IPS-15b (cell line): Measurements from ENCODE around the gene SERPINH1.

ENCODE experiments used
- H3K27me3 ChIP-seq: one replicate; pipeline ENCODE4 v1.6.1; 2013; ENCODE audit warnings: low read length; ENCODE audit not compliant: control insufficient read depth, insufficient read depth
- H3K36me3 ChIP-seq: one replicate; pipeline ENCODE4 v1.6.1; 2013; ENCODE audit warnings: low read length; ENCODE audit not compliant: control insufficient read depth, insufficient read depth
- H3K4me1 ChIP-seq: one replicate; pipeline ENCODE4 v1.6.1; 2013; ENCODE audit warnings: mild to moderate bottlenecking, low read length; ENCODE audit not compliant: control insufficient read depth, insufficient read depth
- H3K4me3 ChIP-seq: one replicate; pipeline ENCODE4 v1.5.1; 2013; ENCODE audit warnings: low read depth, low read length
- H3K9ac ChIP-seq: one replicate; pipeline ENCODE4 v1.6.1; 2013; ENCODE audit warnings: low read depth, mild to moderate bottlenecking, low read length
- H3K9me3 ChIP-seq: one replicate; pipeline ENCODE4 v1.6.1; 2013; ENCODE audit warnings: mild to moderate bottlenecking, low read length; ENCODE audit not compliant: control insufficient read depth, insufficient read depth

Gene SERPINH1

GRCh38 chr11:75562048-75562835, at the start of gene SERPINH1:
SERPINH1 (plus strand) TSS chr11:75562253; CDS start chr11:75566350, 4,097 bp downstream.
- Histone ChIP-seq H3K9ac (peak within 1 kb of the TSS; percentile 96), H3K4me3 (peak within 1 kb of the TSS; percentile 91), H3K36me3 (peaks cover 19% of the 10 kb centered on the region), H3K4me1 (peaks cover 23% of the 10 kb centered on the region), H3K27me3 (no peaks in the 10 kb centered on the region), H3K9me3 (no peaks in the 10 kb centered on the region)

- H3K4me1 ChIP-seq: no peaks in the 10 kb centered on the region
- H3K27me3 ChIP-seq: no peaks in the 10 kb centered on the region
- H3K4me3 ChIP-seq: no peak overlapping the region
- no peak overlapping the region for H3K9ac ChIP-seq
- H3K9me3 ChIP-seq: no peaks in the 10 kb centered on the region
- H3K36me3 ChIP-seq: no peaks in the 10 kb centered on the region
Measured at GRCh38 chr11:75513250-75513649, 48.8 kb upstream of the SERPINH1 start.

- Histone ChIP-seq H3K4me3 (no peak overlapping the region), H3K36me3 (no peaks in the 10 kb centered on the region), H3K9ac (no peak overlapping the region), H3K9me3 (no peaks in the 10 kb centered on the region), H3K27me3 (no peaks in the 10 kb centered on the region), H3K4me1 (no peaks in the 10 kb centered on the region)
Measured at GRCh38 chr11:75514596-75514995, 47.5 kb upstream of the SERPINH1 start.

GRCh38 chr11:75516140-75516539, 45.9 kb upstream of the SERPINH1 start:
- H3K4me1 ChIP-seq: no peaks in the 10 kb centered on the region
- no peak overlapping the region for H3K4me3 ChIP-seq
- no peaks in the 10 kb centered on the region for H3K27me3 ChIP-seq
- no peak overlapping the region for H3K9ac ChIP-seq
- H3K9me3 ChIP-seq: no peaks in the 10 kb centered on the region
- H3K36me3 ChIP-seq: no peaks in the 10 kb centered on the region

- Histone ChIP-seq H3K9me3 (no peaks in the 10 kb centered on the region), H3K4me3 (no peak overlapping the region), H3K9ac (no peak overlapping the region), H3K4me1 (no peaks in the 10 kb centered on the region), H3K27me3 (no peaks in the 10 kb centered on the region), H3K36me3 (no peaks in the 10 kb centered on the region)
Measured at GRCh38 chr11:75516886-75517285, 45.2 kb upstream of the SERPINH1 start.

DNA sequence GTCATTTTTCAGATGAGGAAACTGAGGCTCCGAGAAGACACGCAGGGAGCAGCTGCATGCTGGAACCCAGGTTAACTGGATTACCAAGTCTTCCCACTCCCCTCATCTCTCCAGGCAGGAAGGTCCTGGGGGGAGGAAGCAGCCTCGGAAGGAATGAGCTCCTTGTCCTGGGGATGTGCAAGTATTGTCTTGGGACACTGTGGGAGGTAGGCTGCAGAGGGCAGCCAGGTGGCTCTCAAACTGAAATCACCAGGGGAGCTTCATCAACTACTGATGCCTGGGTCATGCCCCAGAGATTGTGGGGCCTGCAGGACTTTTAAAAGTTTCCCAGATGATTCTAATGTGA, 43.9 kb upstream of the SERPINH1 start:
- Histone ChIP-seq H3K9ac (no peak overlapping the region), H3K9me3 (no peaks in the 10 kb centered on the region), H3K27me3 (peaks cover 4% of the 10 kb centered on the region), H3K4me3 (no peak overlapping the region), H3K36me3 (no peaks in the 10 kb centered on the region), H3K4me1 (no peaks in the 10 kb centered on the region)

- H3K9me3 ChIP-seq: no peaks in the 10 kb centered on the region
- peaks cover 12% of the 10 kb centered on the region for H3K27me3 ChIP-seq
- no peaks in the 10 kb centered on the region for H3K36me3 ChIP-seq
- no peaks in the 10 kb centered on the region for H3K4me1 ChIP-seq
- no peak overlapping the region for H3K4me3 ChIP-seq
- no peak overlapping the region for H3K9ac ChIP-seq
Measured at GRCh38 chr11:75518771-75519653, 43.0 kb upstream of the SERPINH1 start.

DNA sequence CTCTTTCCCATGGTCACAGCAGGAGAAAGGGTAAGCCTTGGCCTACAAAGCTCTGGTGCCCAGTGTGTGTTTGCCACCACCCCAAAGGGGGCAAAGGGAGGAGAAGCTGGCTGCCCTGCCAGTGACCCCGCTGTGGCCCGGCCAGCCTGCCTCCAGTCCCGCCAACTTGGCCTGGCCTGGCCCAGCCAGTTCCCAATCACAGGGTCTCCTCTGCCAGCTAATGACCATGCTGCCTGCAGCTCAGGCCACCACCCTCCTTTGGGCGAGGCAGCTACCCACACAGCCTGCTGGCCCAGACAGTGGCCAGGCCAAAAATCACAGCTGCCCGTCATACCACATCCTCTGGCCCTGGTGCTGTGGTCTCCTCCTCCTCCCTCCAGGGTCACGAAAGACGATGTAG, 41.4 kb upstream of the SERPINH1 start:
- Histone ChIP-seq H3K4me3 (no peak overlapping the region), H3K4me1 (no peaks in the 10 kb centered on the region), H3K27me3 (peaks cover 20% of the 10 kb centered on the region), H3K9ac (no peak overlapping the region), H3K9me3 (no peaks in the 10 kb centered on the region), H3K36me3 (no peaks in the 10 kb centered on the region)

GRCh38 chr11:75522286-75523044, 39.6 kb upstream of the SERPINH1 start:
- H3K36me3 ChIP-seq: no peaks in the 10 kb centered on the region
- no peak overlapping the region for H3K9ac ChIP-seq
- H3K4me3 ChIP-seq: no peak overlapping the region
- peaks cover 20% of the 10 kb centered on the region for H3K27me3 ChIP-seq
- H3K9me3 ChIP-seq: no peaks in the 10 kb centered on the region
- no peaks in the 10 kb centered on the region for H3K4me1 ChIP-seq

DNA sequence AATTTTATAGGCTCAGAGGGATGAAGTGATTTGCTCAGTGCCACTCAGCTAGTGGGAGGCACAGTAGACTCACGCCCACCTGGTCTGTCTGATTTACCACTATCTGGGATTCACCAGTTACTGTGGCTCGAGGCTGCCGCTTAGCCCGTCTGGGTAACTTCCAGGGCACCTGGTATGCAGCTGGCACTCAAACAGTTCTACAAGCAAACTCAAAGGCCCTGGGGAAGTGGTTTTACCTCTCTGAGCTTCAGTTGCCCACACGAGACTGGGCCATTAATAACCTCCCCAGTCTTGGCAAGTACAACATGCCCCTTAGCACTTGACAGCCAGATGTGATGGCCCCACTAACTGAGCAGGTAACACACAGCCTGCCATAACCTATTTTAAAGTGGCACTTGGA, 38.9 kb upstream of the SERPINH1 start:
- no peak overlapping the region for H3K9ac ChIP-seq
- peaks cover 20% of the 10 kb centered on the region for H3K27me3 ChIP-seq
- no peaks in the 10 kb centered on the region for H3K36me3 ChIP-seq
- no peaks in the 10 kb centered on the region for H3K4me1 ChIP-seq
- H3K4me3 ChIP-seq: no peak overlapping the region
- no peaks in the 10 kb centered on the region for H3K9me3 ChIP-seq

DNA sequence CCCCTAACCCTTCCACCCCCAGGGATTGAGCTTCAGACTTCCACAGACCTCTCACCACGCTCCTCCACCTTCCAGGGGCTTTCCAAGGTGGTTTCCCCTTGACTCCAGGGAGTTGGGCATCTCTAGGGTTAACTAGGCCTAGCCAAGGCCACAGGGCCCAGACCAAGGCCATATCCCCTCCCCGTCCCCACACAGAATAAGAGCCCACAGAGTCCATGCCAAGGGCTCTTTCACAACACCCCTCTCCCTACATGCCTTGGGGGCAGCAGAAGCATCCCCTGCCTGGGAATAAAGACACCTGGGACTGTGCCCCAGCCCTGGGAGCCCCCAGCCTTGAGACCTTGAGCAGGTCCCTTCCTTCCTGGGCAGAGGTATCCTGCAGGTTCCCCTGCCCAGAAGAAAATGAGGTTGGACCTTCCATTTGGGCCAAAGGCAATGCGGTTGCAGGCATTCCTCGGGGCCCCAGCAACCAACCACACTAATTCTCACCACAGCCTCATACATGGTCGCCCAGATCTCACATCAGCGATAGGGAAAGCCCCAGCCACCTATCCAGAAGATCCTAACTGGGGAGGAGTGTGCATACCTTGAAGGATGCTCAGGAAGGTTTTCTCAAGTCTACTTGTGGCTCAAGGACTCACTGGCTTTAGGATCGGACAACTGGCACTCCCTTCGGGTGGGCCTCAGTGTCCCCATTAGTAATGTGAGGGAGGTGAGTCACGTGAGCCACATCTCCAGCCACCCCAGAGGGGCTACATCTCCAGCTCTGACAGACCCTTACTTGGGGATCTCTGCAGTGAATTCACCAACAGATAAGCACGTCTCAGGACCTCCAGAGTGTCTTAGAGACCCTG, 38.0 kb upstream of the SERPINH1 start:
- no peaks in the 10 kb centered on the region for H3K9me3 ChIP-seq
- H3K4me3 ChIP-seq: peak overlapping the region; percentile 73
- H3K27me3 ChIP-seq: peaks cover 20% of the 10 kb centered on the region
- H3K36me3 ChIP-seq: no peaks in the 10 kb centered on the region
- H3K9ac ChIP-seq: no peak overlapping the region
- no peaks in the 10 kb centered on the region for H3K4me1 ChIP-seq
